Transverse colon (tissue), 3 donors: ENCODE results near the gene UTRN.

ENCODE experiments used
- POLR2A ChIP-seq: fragments of 450-650 bp; IDR thresholded peaks from one replicate; pipeline ENCODE4 v1.6.1; 2016; ENCODE audit warnings: antibody characterized with exemption, mild to moderate bottlenecking, moderate library complexity
- TF ChIP-seq, protein P1 (sequence below), 5 experiments: fragments of 200-600 bp in 3 of 5; fragments of 450-650 bp in 2 of 5; sonication (generic) in 3 of 5; IDR thresholded peaks; 1 replicate in 2 of 5; 2 replicates in 3 of 5; pipeline ENCODE4 v1.5.1; 2016 to 2017; ENCODE audit warnings: antibody characterized with exemption in 5 of 5, inconsistent platforms in 3 of 5, mild to moderate bottlenecking in 2 of 5, moderate library complexity in 1 of 5

- TF ChIP-seq, protein P1, sequence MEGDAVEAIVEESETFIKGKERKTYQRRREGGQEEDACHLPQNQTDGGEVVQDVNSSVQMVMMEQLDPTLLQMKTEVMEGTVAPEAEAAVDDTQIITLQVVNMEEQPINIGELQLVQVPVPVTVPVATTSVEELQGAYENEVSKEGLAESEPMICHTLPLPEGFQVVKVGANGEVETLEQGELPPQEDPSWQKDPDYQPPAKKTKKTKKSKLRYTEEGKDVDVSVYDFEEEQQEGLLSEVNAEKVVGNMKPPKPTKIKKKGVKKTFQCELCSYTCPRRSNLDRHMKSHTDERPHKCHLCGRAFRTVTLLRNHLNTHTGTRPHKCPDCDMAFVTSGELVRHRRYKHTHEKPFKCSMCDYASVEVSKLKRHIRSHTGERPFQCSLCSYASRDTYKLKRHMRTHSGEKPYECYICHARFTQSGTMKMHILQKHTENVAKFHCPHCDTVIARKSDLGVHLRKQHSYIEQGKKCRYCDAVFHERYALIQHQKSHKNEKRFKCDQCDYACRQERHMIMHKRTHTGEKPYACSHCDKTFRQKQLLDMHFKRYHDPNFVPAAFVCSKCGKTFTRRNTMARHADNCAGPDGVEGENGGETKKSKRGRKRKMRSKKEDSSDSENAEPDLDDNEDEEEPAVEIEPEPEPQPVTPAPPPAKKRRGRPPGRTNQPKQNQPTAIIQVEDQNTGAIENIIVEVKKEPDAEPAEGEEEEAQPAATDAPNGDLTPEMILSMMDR (IDR thresholded peaks at IDR 0.05) = no peak
- TF ChIP-seq POLR2A = no peak
Observed at GRCh38 chr6:144304223-144304848, 19.2 kb downstream of the UTRN start.
